Ramos (cell line): ENCODE measurements around the gene FASN.

Source experiments
- in situ Hi-C: fragments of 300-500 bp; cut with MboI; formaldehyde crosslinking; loops from one replicate; pipeline ENCODE4 v1.14.3; 2022; ENCODE audit warnings: low sequenced_read_pairs; ENCODE audit not compliant: unreplicated experiment

The FASN gene

DNA sequence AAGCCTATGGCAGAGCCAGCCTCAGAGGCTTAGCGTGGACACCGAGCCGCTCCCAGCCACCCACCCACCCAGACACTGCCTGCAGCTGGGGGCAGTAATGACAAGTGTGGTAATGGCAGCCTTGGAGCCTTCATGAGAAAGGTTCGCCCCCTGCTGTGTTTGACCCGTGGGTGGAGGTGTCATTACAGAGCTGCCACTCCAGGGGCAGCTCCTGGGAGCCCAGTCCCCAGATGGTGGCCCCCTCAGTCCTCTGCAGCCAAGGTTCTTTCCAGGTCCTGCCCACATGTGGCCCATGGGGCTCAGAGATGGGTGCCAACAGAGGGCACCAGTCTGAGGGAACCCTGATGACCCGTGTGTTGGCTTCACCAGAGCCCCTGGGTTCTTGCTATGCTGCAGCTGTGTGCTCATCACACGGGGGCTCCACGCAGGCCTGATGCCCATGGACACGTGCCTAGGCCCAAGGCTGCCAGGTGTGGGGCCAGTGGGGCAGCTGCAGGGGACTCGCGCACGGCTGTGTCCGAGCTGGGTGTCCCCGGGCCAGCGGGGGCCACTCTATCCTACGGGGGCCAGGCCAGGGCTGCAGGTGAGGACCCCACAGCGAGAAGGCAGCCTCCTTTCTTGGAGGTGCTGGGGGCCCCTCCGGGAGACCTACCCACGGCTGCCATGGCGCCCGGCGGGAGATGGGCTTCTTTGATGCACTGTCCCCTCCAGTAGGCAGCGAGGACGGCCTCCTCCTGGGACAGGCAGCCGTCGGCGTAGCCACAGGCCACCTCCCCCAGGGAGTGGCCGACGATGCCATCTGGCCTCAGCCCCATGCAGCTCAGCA is 8.1 kb downstream of the FASN start:
- in situ Hi-C loops, result no loop called here

DNA sequence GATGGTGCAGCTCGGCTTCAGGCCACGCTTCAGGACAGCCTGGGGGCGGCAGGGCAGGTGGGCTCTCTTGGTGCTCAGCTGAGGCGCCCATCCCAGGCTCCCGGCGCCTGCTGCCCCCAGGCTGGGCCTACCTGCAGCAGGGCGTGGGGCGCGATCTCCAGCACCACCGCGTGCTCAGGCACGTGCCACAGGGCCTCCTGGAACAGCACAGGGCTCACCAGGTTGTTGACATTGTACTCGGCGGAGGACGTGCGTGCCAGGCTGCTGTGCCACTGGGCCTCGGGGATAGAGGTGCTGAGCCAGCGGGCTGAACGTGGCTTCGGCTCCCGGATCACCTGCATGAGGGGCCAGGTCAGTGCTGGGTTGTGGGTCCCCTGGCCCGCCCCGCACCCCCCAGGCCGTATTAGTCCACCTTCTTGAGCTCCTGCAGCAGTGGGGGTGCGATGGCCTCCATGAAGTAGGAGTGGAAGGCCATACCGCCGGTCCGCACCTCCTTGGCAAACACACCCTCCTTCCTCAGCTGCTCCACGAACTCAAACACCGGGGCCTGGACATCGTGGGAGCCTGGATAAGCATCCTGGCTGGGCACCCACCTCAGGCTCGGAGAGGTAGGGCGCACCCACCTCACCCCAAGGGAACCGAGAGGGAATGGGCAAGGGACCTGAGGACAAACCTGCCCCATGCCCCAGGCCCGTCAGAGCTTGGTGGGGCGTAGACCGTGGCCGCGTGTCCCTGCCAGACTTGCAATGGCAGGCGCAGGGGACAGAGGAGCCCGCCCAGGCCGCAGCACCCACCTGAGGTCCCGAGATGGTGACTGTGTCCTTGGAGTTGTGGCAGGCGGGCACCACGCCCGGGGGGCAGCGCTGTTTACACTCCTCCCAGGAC is 9.0 kb downstream of the FASN start:
- in situ Hi-C loops, result no loop called here

DNA sequence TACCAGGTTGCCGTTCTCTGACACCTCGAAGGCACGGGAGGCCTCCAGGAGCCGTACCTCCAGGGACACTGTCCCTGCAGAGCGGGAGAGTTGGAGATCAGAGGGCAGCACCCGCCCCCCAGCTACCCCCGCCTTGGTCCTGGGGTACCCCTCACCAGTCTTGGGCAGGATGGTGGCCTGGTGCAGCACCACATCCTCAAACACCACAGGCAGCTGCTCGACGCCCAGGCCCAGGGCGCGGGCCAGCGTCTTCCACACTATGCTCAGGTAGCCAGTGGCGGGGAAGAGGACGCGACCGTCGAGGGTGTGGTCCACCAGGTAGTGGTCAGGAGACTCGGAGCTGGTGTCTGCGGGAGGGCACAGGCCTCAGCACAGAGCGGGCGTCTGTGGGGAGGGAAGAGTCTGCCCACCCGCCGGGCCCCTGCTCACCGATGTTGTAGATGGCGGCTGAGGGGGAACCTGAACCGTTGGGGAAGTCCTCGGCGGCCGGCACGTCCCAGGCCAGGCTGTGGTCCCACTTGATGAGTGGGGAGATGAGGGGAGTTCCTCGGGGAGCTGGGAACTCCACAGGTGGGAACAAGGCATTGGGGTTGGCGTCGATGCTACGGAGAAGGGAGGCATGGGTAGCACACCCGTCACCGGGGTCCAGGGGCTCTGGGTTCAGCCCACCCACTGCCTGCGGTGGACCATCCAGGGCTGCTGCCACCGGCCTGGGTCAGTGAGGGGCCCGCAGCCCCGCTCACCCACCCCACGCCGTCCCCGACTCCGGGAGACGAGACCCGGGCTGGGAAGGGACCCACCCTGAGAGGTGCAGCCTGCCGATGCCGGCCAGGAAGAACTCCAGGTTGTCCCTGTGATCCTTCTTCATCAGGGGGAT is 9.8 kb downstream of the FASN start:
- in situ Hi-C loops, result no loop called here

DNA sequence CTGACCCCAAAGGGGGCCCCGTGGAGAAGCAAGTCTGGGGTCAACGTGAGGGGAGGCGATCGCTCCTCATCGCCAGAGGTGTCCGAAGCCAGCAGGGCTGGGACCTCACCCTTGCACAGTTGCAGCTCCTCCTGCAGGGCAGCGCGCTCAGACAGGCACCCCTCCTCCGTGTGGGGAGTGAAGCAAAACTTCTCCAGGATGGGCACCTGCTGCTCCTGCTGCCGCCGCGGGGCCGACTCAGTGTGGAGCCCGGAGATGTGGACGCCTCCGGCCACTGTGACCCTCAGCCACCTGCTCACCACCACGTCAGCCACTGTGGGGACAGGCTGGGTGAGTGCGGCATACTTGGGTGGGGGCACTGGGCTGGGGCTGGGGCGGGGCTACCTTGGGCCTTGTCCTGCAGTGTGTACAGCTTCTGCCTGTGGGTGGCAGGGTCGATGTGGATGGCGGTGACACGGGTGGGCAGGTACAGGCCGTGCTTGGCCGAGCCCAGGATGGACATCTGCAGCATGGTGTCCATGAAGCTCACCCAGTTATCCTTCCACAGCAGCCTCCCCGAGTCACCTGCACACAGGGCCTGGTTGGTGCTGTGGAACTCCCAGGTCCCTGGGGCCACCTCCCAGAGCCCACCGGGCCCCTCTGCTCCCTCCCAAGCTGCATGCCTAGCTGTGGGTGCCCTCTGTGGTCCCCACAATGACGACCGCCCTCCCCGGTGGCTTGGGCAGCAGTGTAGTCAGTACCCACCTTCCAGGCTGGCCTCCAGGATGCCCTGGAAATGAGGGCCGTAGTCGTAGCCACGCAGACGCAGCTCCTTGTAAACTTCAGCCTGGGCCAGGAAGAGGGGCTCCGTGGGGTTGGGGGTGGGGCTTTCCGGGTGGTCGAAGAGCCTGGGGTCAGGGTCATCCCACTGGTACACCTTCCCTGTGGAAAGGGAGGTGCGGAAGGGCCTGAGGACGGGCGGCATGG is 10.8 kb downstream of the FASN start:
- in situ Hi-C loops, result no loop called here

DNA sequence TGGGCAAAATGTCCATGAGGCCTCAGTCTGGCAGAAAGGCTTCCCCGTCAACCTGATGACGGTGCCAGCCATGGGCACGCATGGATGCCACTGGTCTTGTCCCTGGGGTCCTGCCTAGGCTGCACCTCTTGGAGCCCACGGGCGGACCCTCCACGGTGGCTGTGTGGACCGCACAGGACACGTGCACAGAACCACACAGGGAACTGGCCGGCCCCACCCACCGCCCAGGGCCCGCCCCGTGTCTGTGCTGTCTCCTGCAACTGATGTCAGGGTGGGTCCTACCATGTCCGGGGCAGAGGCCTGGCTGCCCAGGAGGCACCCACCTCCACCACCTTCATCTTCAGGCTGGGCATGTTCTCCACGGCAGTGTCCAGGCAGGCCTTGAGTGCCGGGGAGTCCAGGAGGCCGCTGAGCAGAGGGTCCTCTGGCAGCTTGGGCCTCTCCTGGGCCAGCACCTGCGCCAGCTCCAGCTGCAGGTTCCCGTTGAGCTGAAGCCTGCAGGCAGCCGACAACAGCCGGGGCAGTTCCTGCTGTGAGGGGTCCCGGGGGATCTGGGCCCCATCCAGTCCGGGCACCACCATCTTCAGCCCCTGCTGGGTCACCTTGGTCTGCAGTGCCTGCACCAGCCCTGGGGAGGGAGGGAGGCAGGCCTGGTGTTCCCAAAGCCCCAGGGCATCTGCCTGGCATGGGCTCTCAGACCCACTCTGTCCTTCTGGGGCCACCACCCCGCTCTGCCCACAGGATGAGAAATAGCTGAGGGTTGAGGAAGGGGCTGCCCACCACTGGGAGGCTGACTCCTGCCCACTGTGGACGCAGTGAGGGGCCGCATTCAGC is 11.9 kb downstream of the FASN start:
- in situ Hi-C loops, result no loop called here

DNA sequence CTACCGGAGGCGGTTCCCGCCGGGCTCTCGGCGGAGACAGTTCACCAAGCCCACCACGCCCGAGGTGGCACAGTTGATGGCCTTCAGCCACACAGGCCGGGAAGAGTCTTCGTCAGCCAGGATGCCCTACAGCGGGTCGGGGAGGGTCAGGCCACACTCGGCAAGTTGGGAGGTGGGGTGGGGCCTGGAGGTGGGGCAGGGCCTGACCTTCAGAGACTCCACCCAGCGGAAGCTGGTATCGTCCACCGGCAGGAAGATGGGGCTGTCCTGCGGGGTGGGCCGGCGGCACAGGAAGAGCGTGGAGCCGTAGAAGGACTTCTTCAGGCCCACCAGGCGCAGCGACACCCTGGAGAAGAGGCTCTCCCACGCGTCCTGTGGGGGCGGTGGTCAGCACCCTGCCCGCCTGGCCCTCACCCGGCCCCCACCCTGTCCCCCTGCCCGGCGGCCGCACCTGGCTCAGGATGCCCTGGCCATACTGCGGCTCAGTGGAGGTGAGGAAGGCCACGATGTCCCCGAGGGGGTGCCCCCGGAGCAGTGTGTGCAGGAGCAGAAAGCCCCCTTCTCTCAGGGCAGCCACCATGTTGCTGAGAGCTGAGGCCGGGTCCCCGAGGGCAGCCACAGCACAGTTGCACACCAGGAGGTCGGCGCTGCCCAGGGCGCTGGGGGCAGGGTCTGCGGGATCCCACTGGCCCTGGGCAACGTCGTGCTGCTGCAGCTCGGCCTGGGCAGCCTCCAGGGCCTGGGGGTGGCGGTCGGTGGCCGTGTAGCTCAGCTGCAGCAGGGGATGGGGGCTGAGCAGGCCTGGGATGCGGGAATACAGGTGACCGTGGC is 12.8 kb downstream of the FASN start:
- in situ Hi-C loops, result no loop called here

GRCh38 chr17:82084373-82085030 is 13.5 kb downstream of the FASN start:
- in situ Hi-C loops, result no loop called here

DNA sequence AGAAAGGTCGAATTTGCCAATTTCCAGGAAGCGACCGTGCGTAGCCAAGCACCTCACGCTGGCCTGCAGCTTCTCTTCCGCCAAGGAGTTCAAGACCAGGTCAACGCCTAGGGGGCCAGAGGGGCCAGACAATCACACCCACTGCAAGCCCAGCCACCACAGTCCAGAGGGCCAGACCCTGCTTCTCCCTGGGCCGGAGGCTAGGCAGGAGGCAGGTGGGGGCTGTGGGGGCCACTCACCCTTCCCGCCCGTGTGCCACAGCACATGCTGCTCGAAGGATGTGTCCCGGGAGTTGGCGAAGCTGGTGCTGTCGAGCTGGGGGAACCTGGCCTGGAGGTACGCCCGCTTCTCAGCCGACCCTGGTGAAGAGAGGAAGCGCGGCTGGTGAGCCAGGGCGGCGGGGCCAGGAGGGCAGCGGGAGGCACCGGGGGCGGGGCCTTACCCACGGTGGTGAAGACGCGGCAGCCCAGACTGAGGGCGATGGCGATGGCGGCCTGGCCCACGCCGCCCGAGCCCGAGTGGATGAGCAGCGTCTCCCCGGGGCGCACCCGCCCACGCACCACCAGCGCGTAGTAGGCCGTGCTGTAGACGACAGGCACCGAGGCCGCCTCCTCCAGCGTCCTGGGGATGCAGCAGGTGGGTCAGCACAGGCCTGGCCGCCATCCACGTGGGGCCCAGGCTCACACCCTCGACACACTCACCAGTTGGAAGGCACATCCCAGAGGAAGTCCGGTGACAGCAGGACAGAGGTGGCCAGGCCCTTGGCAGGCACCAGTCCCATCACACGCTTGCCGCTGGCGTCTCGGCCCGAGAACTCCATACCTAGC is 14.3 kb downstream of the FASN start:
- in situ Hi-C loops, result no loop called here

GRCh38 chr17:82083009-82083408 is 15.0 kb downstream of the FASN start:
- in situ Hi-C loops, result no loop called here

DNA sequence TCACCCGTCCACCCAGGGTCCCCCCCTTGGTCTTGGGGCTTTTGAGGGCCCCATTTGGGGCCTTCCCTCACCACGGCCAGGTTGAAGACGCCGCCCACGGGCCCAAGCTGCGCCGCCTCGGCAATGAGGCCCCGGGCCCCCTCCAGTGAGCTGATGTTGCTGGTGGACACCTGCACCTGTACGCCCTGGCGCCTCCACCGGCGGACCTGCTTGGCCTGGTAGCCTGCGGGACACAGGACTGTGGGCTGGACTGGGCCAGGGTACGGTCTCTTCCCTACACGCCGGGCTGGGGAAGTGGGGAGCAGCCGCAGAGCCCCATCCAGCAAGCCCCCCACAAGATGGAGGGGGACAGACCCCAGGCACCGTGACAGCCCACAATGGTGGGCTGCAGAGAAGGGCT is 15.6 kb downstream of the FASN start:
- in situ Hi-C loops, result no loop called here

- in situ Hi-C loops, result no loop called here
Observed at GRCh38 chr17:82081966-82082365, 16.1 kb downstream of the FASN start.

GRCh38 chr17:82081546-82081945 is 16.5 kb downstream of the FASN start:
- in situ Hi-C loops, result no loop called here

GRCh38 chr17:82080789-82081464 is 17.1 kb downstream of the FASN start:
- in situ Hi-C loops, result no loop called here

GRCh38 chr17:82080048-82080788 is 17.8 kb downstream of the FASN start:
- in situ Hi-C loops, result no loop called here
